Activated T-helper 2 cell treated with anti-CD3 and anti-CD28 coated beads, Interferon-gamma antibody, Interleukin-2, Interleukin-4, amounts not matched to agents 10 μg/mL and 5 μg/mL and 100 μg/mL, durations not matched to agents 14 hours and 24 hours and 36 hours (primary cell): Measurements from ENCODE around the gene GDI2. TPM values are rescaled to one million over a fixed set of nuclear protein-coding genes. Genes with fewer than 3 reads are reported as not detected.

Experiments
- DNase-seq: peaks from one replicate; pipeline ENCODE4 v3.0.0; 2021; ENCODE audit warnings: low spot score
- H3K27ac Mint-ChIP-seq: one replicate; pipeline ENCODE4 v1.8.0; 2021; ENCODE audit warnings: mixed read lengths
- H3K27me3 Mint-ChIP-seq: one replicate; pipeline ENCODE4 v1.8.0; 2021; ENCODE audit warnings: low read depth, mixed read lengths
- H3K36me3 Mint-ChIP-seq: one replicate; pipeline ENCODE4 v1.8.0; 2021; ENCODE audit warnings: low read depth, mixed read lengths
- H3K4me1 Mint-ChIP-seq: one replicate; pipeline ENCODE4 v1.8.0; 2021; ENCODE audit warnings: low read depth, mixed read lengths
- H3K4me3 Mint-ChIP-seq: one replicate; pipeline ENCODE4 v1.8.0; 2021; ENCODE audit warnings: low read depth, mild to moderate bottlenecking, moderate library complexity, mixed read lengths
- H3K9me3 Mint-ChIP-seq: one replicate; pipeline ENCODE4 v1.8.0; 2021; ENCODE audit warnings: mixed read lengths
- intact Hi-C: fragments of 100-400 bp; cut with micrococcal nuclease; formaldehyde crosslinking; loops from one replicate; pipeline ENCODE4 v1.15.1; 2023
- total RNA-seq: library from RNA; stranded (reverse); gene quantifications from 2 replicates; pipeline ENCODE4 v1.2.3, GENCODE V29; 2022

The GDI2 gene
- total RNA-seq, 1 donor from 2014 or later: 302 TPM

DNA sequence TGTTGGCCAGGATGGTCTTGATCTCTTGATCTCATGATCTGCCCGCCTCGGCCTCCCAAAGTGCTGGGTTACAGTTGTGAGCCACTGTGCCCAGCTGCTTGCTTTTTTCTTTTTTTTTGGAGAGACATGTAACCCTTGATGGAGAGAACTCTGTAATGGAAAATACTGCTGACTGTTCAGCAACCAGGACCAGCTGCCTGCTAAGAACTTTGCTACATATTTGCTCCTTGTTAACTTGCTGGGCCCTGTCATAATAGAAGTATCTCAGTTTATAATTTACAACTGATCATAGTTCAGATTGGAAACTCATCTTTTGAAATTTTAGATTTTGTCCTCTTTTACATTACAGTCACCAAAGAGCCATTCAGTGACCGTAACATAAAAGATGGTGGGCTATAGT lies 93.7 kb downstream of the GDI2 start:
- no peak for DNase-seq
- no peaks in the 10 kb centered on the region for H3K27me3 Mint-ChIP-seq
- intact Hi-C loops: no loop called here
- H3K9me3 Mint-ChIP-seq: no peaks in the 10 kb centered on the region
- no peak overlapping the region for H3K27ac Mint-ChIP-seq
- peaks cover 16% of the 10 kb centered on the region for H3K4me1 Mint-ChIP-seq
- no peak overlapping the region for H3K4me3 Mint-ChIP-seq
- peaks cover 36% of the 10 kb centered on the region for H3K36me3 Mint-ChIP-seq

Other genes with a start within 250 kb of the GDI2 start
- gene ASB13, start 146.8 kb downstream of the GDI2 start, total RNA-seq: 15.2 and 15.5 TPM in 2 replicates
- gene TASOR2, start 128.6 kb downstream of the GDI2 start, total RNA-seq: 60.1 and 68.7 TPM in 2 replicates
- 10.4 and 11.6 TPM in 2 replicates for gene ANKRD16, start 76.5 kb upstream of the GDI2 start, total RNA-seq
- 57.2 and 58.0 TPM in 2 replicates for gene FBH1, start 76.8 kb upstream of the GDI2 start, total RNA-seq
- gene IL15RA, start 164.1 kb upstream of the GDI2 start, total RNA-seq: 19.2 and 19.8 TPM in 2 replicates
- gene IL2RA, start 248.9 kb upstream of the GDI2 start, total RNA-seq: 1,777 and 1,808 TPM in 2 replicates